K562 (cell line): ENCODE measurements around the gene CLUH. TPM values are rescaled to one million over a fixed set of nuclear protein-coding genes. Genes with fewer than 3 reads are reported as not detected.

Source experiments
- ATAC-seq: fragments of 200-7000 bp; cut with Tn5 transposase; 3 replicates; pipeline ENCODE4 v1.9.1; 2020; ENCODE audit warnings: moderate library complexity
- BruUV-seq: library from RNA; stranded (reverse); fragments of 400-500 nt; replicated peaks from 2 replicates; lab custom pipeline; 2021; lab: Mats Ljungman, UMichigan
- CTCF ChIA-PET: fragments of 300-600 bp; formaldehyde crosslinking; extraction: SDS; loops from one replicate; lab custom pipeline; 2021; ENCODE audit warnings: low intra/inter-chr PET ratio; lab: Yijun Ruan, JAX
- POLR2A ChIA-PET: fragments of 300-600, 350-650 bp; sonication (Branson Sonifier 250); formaldehyde crosslinking; extraction: SDS; loops from one replicate; lab custom pipeline; 2021; ENCODE audit warnings: antibody characterized with exemption, inconsistent platforms; lab: Yijun Ruan, JAX
- DNase-seq, 4 experiments: peaks; one replicate each; pipeline versions ENCODE4 v3.0.0 to v3.0.0-alpha.2; 2011 to 2018; ENCODE audit warnings: low spot score in 3 of 4, mixed read lengths in 3 of 4; ENCODE audit errors: extremely low read depth in 1 of 4
- FAIRE-seq: peaks from 2 replicates; lab custom pipeline; 2011; peaks lifted over from hg19 to GRCh38; lab: Jason Lieb, UNC
- H2AFZ ChIP-seq: 2 replicates; pipeline ENCODE4 v1.6.0; 2011; ENCODE audit warnings: low read depth, low read length, control low read depth, inconsistent platforms
- H3K27ac ChIP-seq: fragments of 200-600 bp; 3 replicates; pipeline ENCODE4 v1.8.0; 2011; ENCODE audit warnings: low read depth, mild to moderate bottlenecking, control low read depth, inconsistent platforms, low read length, moderate library complexity, mixed read lengths; ENCODE audit errors: extremely low read depth
- H3K27me3 ChIP-seq, 2 experiments: fragments of 300-600 bp in 1 of 2; 2 replicates in 1 of 2; 3 replicates in 1 of 2; pipeline versions ENCODE4 v1.6.0 to v1.8.0; 2011; ENCODE audit warnings: inconsistent platforms in 2 of 2, low read length in 2 of 2, mild to moderate bottlenecking in 1 of 2, mixed read lengths in 1 of 2, moderate library complexity in 1 of 2; ENCODE audit not compliant: control insufficient read depth in 2 of 2, insufficient read depth in 2 of 2
- H3K36me3 ChIP-seq: fragments of 300-600 bp; 3 replicates; pipeline ENCODE4 v1.8.0; 2011; ENCODE audit warnings: mild to moderate bottlenecking, low read length, inconsistent platforms; ENCODE audit not compliant: control insufficient read depth, insufficient read depth
- H3K4me1 ChIP-seq, 2 experiments: fragments of 200-600 bp in 1 of 2; replicated peaks in 1 of 2; 2 replicates in 1 of 2; 3 replicates in 1 of 2; pipeline versions ENCODE4 v1.5.1 to v1.8.0; 2011; ENCODE audit warnings: inconsistent platforms in 2 of 2, low read length in 2 of 2, mild to moderate bottlenecking in 1 of 2, mixed read lengths in 1 of 2, moderate library complexity in 1 of 2; ENCODE audit not compliant: control insufficient read depth in 2 of 2, insufficient read depth in 2 of 2
- H3K4me2 ChIP-seq: 2 replicates; pipeline ENCODE4 v1.6.1; 2011; ENCODE audit warnings: low read length, control low read depth, inconsistent platforms, mixed read lengths; ENCODE audit not compliant: insufficient read depth
- H3K4me3 ChIP-seq: fragments of 200-600 bp; sonication (generic), shearing (Covaris generic); 2 replicates; pipeline ENCODE4 v1.5.1; 2016; ENCODE audit warnings: control low read depth, inconsistent platforms
- H3K79me2 ChIP-seq: fragments of 200-600 bp; 3 replicates; pipeline ENCODE4 v1.8.0; 2011; ENCODE audit warnings: low read length, inconsistent platforms; ENCODE audit not compliant: control insufficient read depth, insufficient read depth
- H3K9ac ChIP-seq, 2 experiments: 2 replicates each; pipeline versions ENCODE4 v1.6.0 to v1.6.1; 2011; ENCODE audit warnings: low read depth in 2 of 2, low read length in 2 of 2, control low read depth in 1 of 2, inconsistent platforms in 1 of 2, mild to moderate bottlenecking in 1 of 2, mixed read lengths in 1 of 2; ENCODE audit not compliant: insufficient read depth in 1 of 2
- H3K9me1 ChIP-seq: one replicate; pipeline ENCODE4 v1.6.0; 2011; ENCODE audit warnings: inconsistent platforms, mild to moderate bottlenecking, low read length, moderate library complexity; ENCODE audit not compliant: control insufficient read depth, insufficient read depth
- H3K9me3 ChIP-seq: replicated peaks from 2 replicates; pipeline ENCODE4 v1.5.1; 2011; ENCODE audit warnings: low read depth, low read length, inconsistent platforms; ENCODE audit not compliant: control insufficient read depth, insufficient read depth
- H4K20me1 ChIP-seq: replicated peaks from 2 replicates; pipeline ENCODE4 v1.6.1; 2011; ENCODE audit warnings: low read length, inconsistent platforms, mixed read lengths; ENCODE audit not compliant: control insufficient read depth, insufficient read depth
- BRD9 ChIP-seq: fragments of 450-650 bp; IDR thresholded peaks from 2 replicates; pipeline ENCODE4 v1.6.1; 2018; ENCODE audit warnings: low read depth; ENCODE audit not compliant: partially characterized antibody
- FOXK2 ChIP-seq, 2 experiments: fragments of 450-650 bp; IDR thresholded peaks in 1 of 2; conservative IDR thresholded peaks in 1 of 2; 2 replicates each; pipeline ENCODE4 v1.6.1; 2016; ENCODE audit warnings: low read depth in 2 of 2, mild to moderate bottlenecking in 1 of 2
- KAT7 ChIP-seq: sonication (generic); formaldehyde crosslinking; IDR thresholded peaks from 2 replicates; pipeline ENCODE4 v1.8.0; 2022; ENCODE audit warnings: missing genetic modification reagents, mild to moderate bottlenecking, borderline replicate concordance
- LEF1 ChIP-seq: fragments of 450-650 bp; IDR thresholded peaks from 2 replicates; pipeline ENCODE4 v1.6.1; 2016; ENCODE audit warnings: mild to moderate bottlenecking
- MTF1 ChIP-seq: fragments of 250-450 bp; sonication (Bioruptor Pico); IDR thresholded peaks from 2 replicates; pipeline ENCODE4 v1.9.0; 2021; ENCODE audit warnings: moderate library complexity, mild to moderate bottlenecking, inconsistent platforms, borderline replicate concordance
- PTTG1 ChIP-seq: fragments of 450-650 bp; IDR thresholded peaks from 2 replicates; pipeline ENCODE4 v1.6.1; 2016; ENCODE audit warnings: low read depth, mild to moderate bottlenecking, missing genetic modification characterization, missing compliant biosample characterization
- SMAD4 ChIP-seq: fragments of 250-450 bp; sonication (Bioruptor Pico); conservative IDR thresholded peaks from 2 replicates; pipeline ENCODE4 v1.8.0; 2021; ENCODE audit warnings: inconsistent platforms, mild to moderate bottlenecking, moderate library complexity
- SNRNP70 ChIP-seq: fragments of 200-400 bp; formaldehyde crosslinking; optimal IDR thresholded peaks from 2 replicates; pipeline ENCODE3; 2017; ENCODE audit warnings: low read depth, low read length
- SRF ChIP-seq, 2 experiments: fragments of 250-450, 450-650 bp in 1 of 2; sonication (Bioruptor Pico) in 1 of 2; sonication (generic) in 1 of 2; formaldehyde crosslinking; IDR thresholded peaks; 2 replicates each; pipeline versions ENCODE4 v1.5.0 to v1.5.1; 2020 to 2022; ENCODE audit warnings: mild to moderate bottlenecking in 1 of 2, missing genetic modification reagents in 1 of 2
- TFAM ChIP-seq: fragments of 250-450 bp; sonication (Bioruptor Pico); conservative IDR thresholded peaks from 2 replicates; pipeline ENCODE4 v1.5.0; 2021; ENCODE audit warnings: mild to moderate bottlenecking, moderate library complexity
- WGBS: fragments of 100-300 bp; shearing (Covaris generic); methylation state at CpG from one replicate; pipeline ENCODE4 v1.1.6; 2016; ENCODE audit warnings: low coverage, mixed read lengths; ENCODE audit not compliant: insufficient coverage; ENCODE audit errors: missing lambda C conversion rate; 5-methylcytosine and 5-hydroxymethylcytosine counted together
- in situ Hi-C: fragments of 300-500 bp; cut with MboI; formaldehyde crosslinking; loops from 4 replicates; pipeline ENCODE4 v1.15.0; 2018; ENCODE audit warnings: inconsistent platforms, mixed read lengths
- intact Hi-C: fragments of 100-400 bp; cut with micrococcal nuclease; formaldehyde crosslinking; loops from 2 replicates; pipeline ENCODE4 v1.14.2; 2022
- polyA plus RNA-seq, 8 experiments: library from polyadenylated mRNA; depleted of rRNA in 4 of 8; stranded (reverse) in 5 of 8; unstranded in 3 of 8; fragments of >200 nt; fragmentation: Nextera tagmentation in 2 of 8; fragmentation: Illumina TruSeq in 1 of 8; extraction: Ambion mirVana in 2 of 8; extraction: Trizol in 1 of 8; gene quantifications; 2 replicates each; pipeline versions ENCODE4 v1.2.1 to v1.2.3, GENCODE V29; 2011 to 2014; ENCODE audit warnings: inconsistent platforms in 1 of 8, missing spikeins in 1 of 8
- total RNA-seq, 7 experiments: library from RNA; depleted of rRNA in 6 of 7; stranded (reverse); fragments of >200 nt in 6 of 7; fragmentation: Illumina TruSeq in 2 of 7; extraction: Trizol in 2 of 7; gene quantifications; 2 replicates each; pipeline versions ENCODE4 v1.2.1 to v1.2.3, GENCODE V29; 2011 to 2021; ENCODE audit warnings: low replicate concordance in 1 of 7
- TF ChIP-seq, protein P1 (sequence below): fragments of 200-600 bp; sonication (generic); IDR thresholded peaks from one replicate; pipeline ENCODE4 v1.6.1; 2012; ENCODE audit warnings: mild to moderate bottlenecking, low read depth, low read length, inconsistent platforms

CLUH gene
- total and polyA plus RNA-seq, 9 of the 15 experiments (the other 6 are each of a cell fraction or from before 2014, with no cell fraction given): 0.21 to 140 (median 33.2) TPM

DNA sequence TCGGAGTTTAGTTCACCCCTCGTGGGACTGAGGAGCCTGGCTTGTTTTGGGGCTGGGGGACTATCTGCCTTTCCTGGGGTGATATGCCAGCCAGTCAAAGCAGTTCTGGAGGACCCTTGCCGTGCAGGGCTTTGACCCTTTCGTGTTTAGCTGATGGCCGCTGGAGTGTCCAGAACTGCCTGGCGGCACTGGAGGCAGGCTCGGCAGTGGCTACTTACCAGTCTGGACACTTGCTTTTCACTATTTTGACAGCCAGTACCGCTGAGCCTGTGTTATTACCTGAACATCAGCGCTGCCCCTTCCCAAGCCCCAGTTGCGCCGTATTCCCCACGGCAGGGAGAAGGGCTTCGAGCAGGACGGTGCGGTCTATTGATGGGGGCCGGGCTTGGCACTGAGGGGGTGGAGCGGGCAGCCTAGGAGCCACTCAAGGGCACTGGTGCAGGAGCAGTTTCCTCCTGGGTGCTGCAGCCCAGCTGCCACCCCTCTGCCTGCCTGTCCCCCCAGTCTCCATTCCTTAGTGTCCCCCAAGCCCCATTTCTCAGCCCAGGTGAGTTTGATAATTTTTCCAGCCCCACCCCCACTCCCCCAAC lies 19.3 kb upstream of the CLUH start:
- no peak for FAIRE-seq
- in situ Hi-C loops: no loop called here
- CTCF ChIA-PET: interaction anchor here (0.6 kb wide), 1 partner anchor 56 kb away, joined by 3 read pairs; no protein-coding TSS in a partner anchor
- H3K4me2 ChIP-seq: no peak overlapping the region
- no peak overlapping the region for H2AFZ ChIP-seq
- no peak for DNase-seq
- H3K9ac ChIP-seq: no peak overlapping the region
- no peak overlapping the region for H3K27ac ChIP-seq
- H3K4me3 ChIP-seq: no peak overlapping the region
- ATAC-seq: no peak
- H3K79me2 ChIP-seq: no peaks in the 10 kb centered on the region
- intact Hi-C loops: no loop called here
- no peaks in the 10 kb centered on the region for H3K9me3 ChIP-seq
- WGBS: 0% methylated on average over 6 of the region's 17 CpGs
- no peaks in the 10 kb centered on the region for H3K9me1 ChIP-seq
- no TSS peak for BruUV-seq
- POLR2A ChIA-PET: no interaction called here
- H3K4me1 ChIP-seq: no peaks in the 10 kb centered on the region; a peak in 1 of 5 replicates
- no peaks in the 10 kb centered on the region for H3K36me3 ChIP-seq
- 0 out of 2 replicates have a peak, but pooled peaks cover 4% of the 10 kb centered on the region for H4K20me1 ChIP-seq
- peaks cover 0 to 40% of the 10 kb centered on the region in 2 experiments; a peak in 3 of 5 replicates for H3K27me3 ChIP-seq
- no peak for TF ChIP-seq MTF1 (CRISPR knock-in tag)
- TF ChIP-seq LEF1: no peak
- no peak for TF ChIP-seq SMAD4 (CRISPR knock-in tag)
- TF ChIP-seq SRF (CRISPR knock-in tag; IDR thresholded peaks at IDR 0.05): no peak
- no peak for TF ChIP-seq BRD9
- no peak for TF ChIP-seq SNRNP70
- no peak for TF ChIP-seq KAT7 (CRISPR knock-in tag)
- no peak for TF ChIP-seq TFAM (CRISPR knock-in tag)
- TF ChIP-seq, protein P1, sequence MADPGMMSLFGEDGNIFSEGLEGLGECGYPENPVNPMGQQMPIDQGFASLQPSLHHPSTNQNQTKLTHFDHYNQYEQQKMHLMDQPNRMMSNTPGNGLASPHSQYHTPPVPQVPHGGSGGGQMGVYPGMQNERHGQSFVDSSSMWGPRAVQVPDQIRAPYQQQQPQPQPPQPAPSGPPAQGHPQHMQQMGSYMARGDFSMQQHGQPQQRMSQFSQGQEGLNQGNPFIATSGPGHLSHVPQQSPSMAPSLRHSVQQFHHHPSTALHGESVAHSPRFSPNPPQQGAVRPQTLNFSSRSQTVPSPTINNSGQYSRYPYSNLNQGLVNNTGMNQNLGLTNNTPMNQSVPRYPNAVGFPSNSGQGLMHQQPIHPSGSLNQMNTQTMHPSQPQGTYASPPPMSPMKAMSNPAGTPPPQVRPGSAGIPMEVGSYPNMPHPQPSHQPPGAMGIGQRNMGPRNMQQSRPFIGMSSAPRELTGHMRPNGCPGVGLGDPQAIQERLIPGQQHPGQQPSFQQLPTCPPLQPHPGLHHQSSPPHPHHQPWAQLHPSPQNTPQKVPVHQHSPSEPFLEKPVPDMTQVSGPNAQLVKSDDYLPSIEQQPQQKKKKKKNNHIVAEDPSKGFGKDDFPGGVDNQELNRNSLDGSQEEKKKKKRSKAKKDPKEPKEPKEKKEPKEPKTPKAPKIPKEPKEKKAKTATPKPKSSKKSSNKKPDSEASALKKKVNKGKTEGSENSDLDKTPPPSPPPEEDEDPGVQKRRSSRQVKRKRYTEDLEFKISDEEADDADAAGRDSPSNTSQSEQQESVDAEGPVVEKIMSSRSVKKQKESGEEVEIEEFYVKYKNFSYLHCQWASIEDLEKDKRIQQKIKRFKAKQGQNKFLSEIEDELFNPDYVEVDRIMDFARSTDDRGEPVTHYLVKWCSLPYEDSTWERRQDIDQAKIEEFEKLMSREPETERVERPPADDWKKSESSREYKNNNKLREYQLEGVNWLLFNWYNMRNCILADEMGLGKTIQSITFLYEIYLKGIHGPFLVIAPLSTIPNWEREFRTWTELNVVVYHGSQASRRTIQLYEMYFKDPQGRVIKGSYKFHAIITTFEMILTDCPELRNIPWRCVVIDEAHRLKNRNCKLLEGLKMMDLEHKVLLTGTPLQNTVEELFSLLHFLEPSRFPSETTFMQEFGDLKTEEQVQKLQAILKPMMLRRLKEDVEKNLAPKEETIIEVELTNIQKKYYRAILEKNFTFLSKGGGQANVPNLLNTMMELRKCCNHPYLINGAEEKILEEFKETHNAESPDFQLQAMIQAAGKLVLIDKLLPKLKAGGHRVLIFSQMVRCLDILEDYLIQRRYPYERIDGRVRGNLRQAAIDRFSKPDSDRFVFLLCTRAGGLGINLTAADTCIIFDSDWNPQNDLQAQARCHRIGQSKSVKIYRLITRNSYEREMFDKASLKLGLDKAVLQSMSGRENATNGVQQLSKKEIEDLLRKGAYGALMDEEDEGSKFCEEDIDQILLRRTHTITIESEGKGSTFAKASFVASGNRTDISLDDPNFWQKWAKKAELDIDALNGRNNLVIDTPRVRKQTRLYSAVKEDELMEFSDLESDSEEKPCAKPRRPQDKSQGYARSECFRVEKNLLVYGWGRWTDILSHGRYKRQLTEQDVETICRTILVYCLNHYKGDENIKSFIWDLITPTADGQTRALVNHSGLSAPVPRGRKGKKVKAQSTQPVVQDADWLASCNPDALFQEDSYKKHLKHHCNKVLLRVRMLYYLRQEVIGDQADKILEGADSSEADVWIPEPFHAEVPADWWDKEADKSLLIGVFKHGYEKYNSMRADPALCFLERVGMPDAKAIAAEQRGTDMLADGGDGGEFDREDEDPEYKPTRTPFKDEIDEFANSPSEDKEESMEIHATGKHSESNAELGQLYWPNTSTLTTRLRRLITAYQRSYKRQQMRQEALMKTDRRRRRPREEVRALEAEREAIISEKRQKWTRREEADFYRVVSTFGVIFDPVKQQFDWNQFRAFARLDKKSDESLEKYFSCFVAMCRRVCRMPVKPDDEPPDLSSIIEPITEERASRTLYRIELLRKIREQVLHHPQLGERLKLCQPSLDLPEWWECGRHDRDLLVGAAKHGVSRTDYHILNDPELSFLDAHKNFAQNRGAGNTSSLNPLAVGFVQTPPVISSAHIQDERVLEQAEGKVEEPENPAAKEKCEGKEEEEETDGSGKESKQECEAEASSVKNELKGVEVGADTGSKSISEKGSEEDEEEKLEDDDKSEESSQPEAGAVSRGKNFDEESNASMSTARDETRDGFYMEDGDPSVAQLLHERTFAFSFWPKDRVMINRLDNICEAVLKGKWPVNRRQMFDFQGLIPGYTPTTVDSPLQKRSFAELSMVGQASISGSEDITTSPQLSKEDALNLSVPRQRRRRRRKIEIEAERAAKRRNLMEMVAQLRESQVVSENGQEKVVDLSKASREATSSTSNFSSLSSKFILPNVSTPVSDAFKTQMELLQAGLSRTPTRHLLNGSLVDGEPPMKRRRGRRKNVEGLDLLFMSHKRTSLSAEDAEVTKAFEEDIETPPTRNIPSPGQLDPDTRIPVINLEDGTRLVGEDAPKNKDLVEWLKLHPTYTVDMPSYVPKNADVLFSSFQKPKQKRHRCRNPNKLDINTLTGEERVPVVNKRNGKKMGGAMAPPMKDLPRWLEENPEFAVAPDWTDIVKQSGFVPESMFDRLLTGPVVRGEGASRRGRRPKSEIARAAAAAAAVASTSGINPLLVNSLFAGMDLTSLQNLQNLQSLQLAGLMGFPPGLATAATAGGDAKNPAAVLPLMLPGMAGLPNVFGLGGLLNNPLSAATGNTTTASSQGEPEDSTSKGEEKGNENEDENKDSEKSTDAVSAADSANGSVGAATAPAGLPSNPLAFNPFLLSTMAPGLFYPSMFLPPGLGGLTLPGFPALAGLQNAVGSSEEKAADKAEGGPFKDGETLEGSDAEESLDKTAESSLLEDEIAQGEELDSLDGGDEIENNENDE: no peak
- TF ChIP-seq PTTG1 (tag): no peak
- TF ChIP-seq FOXK2 (conservative IDR thresholded peaks at IDR 0.05 in 1 of 2, IDR thresholded peaks at IDR 0.05 in 1 of 2; ENCODE audit: low read depth in 2 of 2): no peak
